B cell (primary cell): Measurements from ENCODE around the gene NIPAL1. TPM values are rescaled to one million over a fixed set of nuclear protein-coding genes. Genes with fewer than 3 reads are reported as not detected.

ENCODE experiments used
- ATAC-seq: fragments of 200-7000 bp; cut with Tn5 transposase; one replicate; pipeline ENCODE4 v1.10.0; 2021; ENCODE audit warnings: low read depth, mild to moderate bottlenecking, moderate number of reproducible peaks, moderate library complexity
- CTCF ChIA-PET: fragments of 350-600 bp; sonication (Branson Sonifier 250); formaldehyde crosslinking; loops from one replicate; lab custom pipeline; 2021; ENCODE audit warnings: antibody characterized with exemption, inconsistent platforms; lab: Charles Lee
- POLR2A ChIA-PET: fragments of 350-600 bp; sonication (Branson Sonifier 250); formaldehyde crosslinking; loops from one replicate; lab custom pipeline; 2021; ENCODE audit warnings: antibody characterized with exemption; lab: Charles Lee
- DNase-seq: peaks from one replicate; pipeline ENCODE4 v3.0.0; 2013
- H2AFZ ChIP-seq: 2 replicates; pipeline ENCODE4 v1.6.1; 2012; ENCODE audit warnings: mild to moderate bottlenecking, low read depth, low read length; ENCODE audit not compliant: insufficient read depth, poor library complexity, severe bottlenecking
- H3K27ac ChIP-seq, 2 donors: 1 replicate in 1 of 2; 2 replicates in 1 of 2; pipeline ENCODE4 v1.5.1; 2012 to 2013; ENCODE audit warnings: low read length in 2 of 2, mild to moderate bottlenecking in 2 of 2, moderate library complexity in 1 of 2
- H3K27me3 ChIP-seq, 4 experiments: fragments of 200-600 bp in 1 of 4; sonication (generic) in 1 of 4; replicated peaks in 1 of 4; 1 replicate in 2 of 4; 2 replicates in 2 of 4; pipeline versions ENCODE4 v1.6.1 to v1.7.0; 2013 to 2016; ENCODE audit warnings: low read length in 3 of 4, mild to moderate bottlenecking in 2 of 4, mixed read lengths in 1 of 4, moderate library complexity in 1 of 4; ENCODE audit not compliant: insufficient read depth in 4 of 4, control insufficient read depth in 3 of 4; ENCODE audit errors: control extremely low read depth in 1 of 4
- H3K36me3 ChIP-seq, 2 experiments: replicated peaks in 1 of 2; 1 replicate in 1 of 2; 2 replicates in 1 of 2; pipeline versions ENCODE4 v1.6.1 to v1.7.1; 2013; ENCODE audit warnings: low read length in 1 of 2; ENCODE audit not compliant: insufficient read depth in 2 of 2, control insufficient read depth in 1 of 2; ENCODE audit errors: control extremely low read depth in 1 of 2, extremely low read depth in 1 of 2
- H3K4me1 ChIP-seq, 2 donors: fragments of 200-600 bp in 1 of 2; sonication (generic) in 1 of 2; 1 replicate in 1 of 2; 2 replicates in 1 of 2; pipeline versions ENCODE4 v1.5.1 to v1.6.1; 2013 to 2017; ENCODE audit warnings: low read length in 2 of 2; ENCODE audit not compliant: control insufficient read depth in 2 of 2, insufficient read depth in 2 of 2
- H3K4me2 ChIP-seq: replicated peaks from 2 replicates; pipeline ENCODE3; 2012; ENCODE audit warnings: mild to moderate bottlenecking, low read depth, low read length; ENCODE audit not compliant: poor library complexity, severe bottlenecking
- H3K4me3 ChIP-seq, 5 experiments: fragments of 200-600 bp in 1 of 5; sonication (generic) in 1 of 5; 1 replicate in 3 of 5; 2 replicates in 2 of 5; pipeline versions ENCODE4 v1.5.1 to v1.7.0; 2011 to 2016; ENCODE audit warnings: low read length in 4 of 5, mild to moderate bottlenecking in 4 of 5, low read depth in 2 of 5, control low read depth in 1 of 5, moderate library complexity in 1 of 5; ENCODE audit not compliant: insufficient read depth in 1 of 5; ENCODE audit errors: control extremely low read depth in 1 of 5, extremely low read depth in 1 of 5
- H3K79me2 ChIP-seq: fragments of 200-600 bp; sonication (generic); one replicate; pipeline ENCODE4 v1.6.0; 2016; ENCODE audit warnings: low read length; ENCODE audit not compliant: control insufficient read depth, insufficient read depth
- H3K9ac ChIP-seq: fragments of 200-600 bp; sonication (generic); 2 replicates; pipeline ENCODE4 v1.6.1; 2017; ENCODE audit warnings: mild to moderate bottlenecking, low read length, moderate library complexity
- H3K9me3 ChIP-seq, 3 donors: one replicate each; pipeline versions ENCODE4 v1.6.1 to v1.7.1; 2013; ENCODE audit warnings: low read length in 2 of 3; ENCODE audit not compliant: control insufficient read depth in 2 of 3, insufficient read depth in 1 of 3; ENCODE audit errors: control extremely low read depth in 1 of 3
- H4K20me1 ChIP-seq: 2 replicates; pipeline ENCODE4 v1.6.0; 2012; ENCODE audit warnings: mild to moderate bottlenecking, low read length; ENCODE audit not compliant: insufficient read depth, control insufficient read depth, poor library complexity, severe bottlenecking
- H3K27ac Mint-ChIP-seq: one replicate; pipeline ENCODE4 v1.8.0; 2021; ENCODE audit warnings: mixed read lengths
- H3K27me3 Mint-ChIP-seq: one replicate; pipeline ENCODE4 v1.8.0; 2021; ENCODE audit warnings: mixed read lengths
- H3K4me1 Mint-ChIP-seq: one replicate; pipeline ENCODE4 v1.8.0; 2021; ENCODE audit warnings: mixed read lengths
- H3K4me3 Mint-ChIP-seq: one replicate; pipeline ENCODE4 v1.8.0; 2021; ENCODE audit warnings: mixed read lengths
- H3K9me3 Mint-ChIP-seq: one replicate; pipeline ENCODE4 v1.8.0; 2022; ENCODE audit warnings: mixed read lengths; ENCODE audit not compliant: insufficient read depth
- EZH2 ChIP-seq: IDR thresholded peaks from 2 replicates; pipeline ENCODE4 v1.6.1; 2012; ENCODE audit warnings: borderline replicate concordance, low read depth, mild to moderate bottlenecking, moderate library complexity, low read length; ENCODE audit not compliant: insufficient read depth, poor library complexity, severe bottlenecking
- WGBS: methylation state at CpG from one replicate; pipeline ENCODE4 v1.1.5; 2013; ENCODE audit warnings: missing lambda C conversion rate; ENCODE audit not compliant: insufficient coverage; 5-methylcytosine and 5-hydroxymethylcytosine counted together
- intact Hi-C: fragments of 100-400 bp; cut with micrococcal nuclease; formaldehyde crosslinking; loops from one replicate; pipeline ENCODE4 v1.10.0; 2022
- polyA plus RNA-seq: library from polyadenylated mRNA; depleted of rRNA; stranded (reverse); fragments of >200 nt; gene quantifications from 2 replicates; pipeline ENCODE4 v1.2.3, GENCODE V29; 2012
- total RNA-seq, 2 donors: library from RNA; stranded (reverse); fragments of 120-200 nt in 1 of 2; gene quantifications; 1 replicate in 1 of 2; 2 replicates in 1 of 2; pipeline versions ENCODE4 v1.2.3 to v1.2.4, GENCODE V29; 2013 to 2022
- TF ChIP-seq, protein P1 (sequence below): fragments of 200-600 bp; IDR thresholded peaks from one replicate; pipeline ENCODE4 v1.8.0; 2022; ENCODE audit warnings: antibody characterized with exemption, mild to moderate bottlenecking

Gene NIPAL1
- total and polyA plus RNA-seq, 2 donors (not counting 1 experiment from before 2014, with no cell fraction given) = 0.24 to 1.1 TPM

DNA sequence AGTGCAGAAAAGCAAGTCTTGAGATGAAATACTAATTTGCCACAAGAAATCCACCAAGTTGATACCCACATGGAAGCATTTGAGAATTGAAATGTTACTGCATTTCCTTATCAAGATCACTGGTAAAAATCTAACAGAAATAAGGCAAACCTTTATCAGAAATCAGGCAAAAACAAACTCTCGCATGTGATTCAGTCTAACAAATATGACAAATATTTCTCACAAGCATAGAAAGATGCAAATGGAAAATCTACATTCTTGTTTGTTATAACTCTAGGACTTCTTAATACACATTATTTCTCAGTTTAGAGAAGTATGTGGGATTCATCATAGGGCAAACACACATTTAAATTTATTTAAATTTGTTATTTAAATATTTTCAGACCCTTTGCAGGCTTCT lies 64.6 kb downstream of the NIPAL1 start:
- Histone ChIP-seq H4K20me1 (no peaks in the 10 kb centered on the region), H3K27ac (no peak overlapping the region), H3K36me3 (no peaks in the 10 kb centered on the region), H3K4me2 (no peak overlapping the region), H3K4me3 (no peak overlapping the region), H3K9me3 (peaks cover 0 to 1% (median 0%) of the 10 kb centered on the region in 3 donors), H3K4me1 (no peaks in the 10 kb centered on the region), H2AFZ (no peak overlapping the region), H3K9ac (no peak overlapping the region), H3K79me2 (no peaks in the 10 kb centered on the region), H3K27me3 (no peaks in the 10 kb centered on the region)
- ChIA-PET CTCF (interaction anchor here (1.0 kb wide), 1 partner anchor 77 kb away, joined by 3 read pairs; no protein-coding TSS in a partner anchor), POLR2A (no interaction called here)
- TF ChIP-seq, protein P1, sequence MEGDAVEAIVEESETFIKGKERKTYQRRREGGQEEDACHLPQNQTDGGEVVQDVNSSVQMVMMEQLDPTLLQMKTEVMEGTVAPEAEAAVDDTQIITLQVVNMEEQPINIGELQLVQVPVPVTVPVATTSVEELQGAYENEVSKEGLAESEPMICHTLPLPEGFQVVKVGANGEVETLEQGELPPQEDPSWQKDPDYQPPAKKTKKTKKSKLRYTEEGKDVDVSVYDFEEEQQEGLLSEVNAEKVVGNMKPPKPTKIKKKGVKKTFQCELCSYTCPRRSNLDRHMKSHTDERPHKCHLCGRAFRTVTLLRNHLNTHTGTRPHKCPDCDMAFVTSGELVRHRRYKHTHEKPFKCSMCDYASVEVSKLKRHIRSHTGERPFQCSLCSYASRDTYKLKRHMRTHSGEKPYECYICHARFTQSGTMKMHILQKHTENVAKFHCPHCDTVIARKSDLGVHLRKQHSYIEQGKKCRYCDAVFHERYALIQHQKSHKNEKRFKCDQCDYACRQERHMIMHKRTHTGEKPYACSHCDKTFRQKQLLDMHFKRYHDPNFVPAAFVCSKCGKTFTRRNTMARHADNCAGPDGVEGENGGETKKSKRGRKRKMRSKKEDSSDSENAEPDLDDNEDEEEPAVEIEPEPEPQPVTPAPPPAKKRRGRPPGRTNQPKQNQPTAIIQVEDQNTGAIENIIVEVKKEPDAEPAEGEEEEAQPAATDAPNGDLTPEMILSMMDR = no peak
- TF ChIP-seq EZH2 = no peak
- no CpG with 5 or more reads among the region's 1 CpG for WGBS
- ATAC-seq (no peak), DNase-seq (no peak)
- Mint-ChIP-seq H3K27ac (no peak overlapping the region), H3K4me3 (no peak overlapping the region), H3K9me3 (no peaks in the 10 kb centered on the region), H3K27me3 (peaks cover 18% of the 10 kb centered on the region), H3K4me1 (no peaks in the 10 kb centered on the region)
- intact Hi-C loops = no loop called here

DNA sequence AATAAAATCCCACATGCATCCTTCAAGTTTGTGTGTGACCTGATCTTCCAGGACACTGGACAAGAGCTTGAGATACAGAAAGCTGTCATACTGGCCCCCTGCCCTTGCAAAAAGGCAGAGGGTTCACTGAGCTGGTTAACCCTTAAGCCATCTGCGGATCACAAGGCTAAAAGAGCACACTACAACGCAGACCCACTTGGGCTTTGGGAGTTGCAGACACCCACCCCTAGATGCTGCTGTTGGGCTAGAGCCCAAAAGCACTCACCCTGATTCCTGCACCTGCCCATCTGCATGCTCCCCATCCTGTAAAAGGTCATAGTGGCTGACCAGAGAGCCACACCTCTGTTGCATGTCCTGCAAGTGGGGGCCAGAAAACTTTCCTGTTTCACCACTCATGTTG lies 66.4 kb downstream of the NIPAL1 start:
- H3K27ac Mint-ChIP-seq = no peak overlapping the region
- H3K4me1 Mint-ChIP-seq = no peaks in the 10 kb centered on the region
- no peaks in the 10 kb centered on the region for H3K4me1 ChIP-seq
- peaks cover 18% of the 10 kb centered on the region for H3K27me3 Mint-ChIP-seq
- no peak overlapping the region for H3K9ac ChIP-seq
- no peaks in the 10 kb centered on the region for H3K27me3 ChIP-seq
- H3K4me2 ChIP-seq = no peak overlapping the region
- 95% methylated on average over 2 of the region's 2 CpGs for WGBS
- ATAC-seq (no peak), DNase-seq (no peak)
- H3K36me3 ChIP-seq = no peaks in the 10 kb centered on the region
- POLR2A ChIA-PET = interaction anchor here (0.9 kb wide), 1 partner anchor 7 kb away, joined by 3 read pairs; no protein-coding TSS in a partner anchor
- peaks cover 0 to 1% (median 0%) of the 10 kb centered on the region in 3 donors for H3K9me3 ChIP-seq
- H3K27ac ChIP-seq = no peak overlapping the region
- no peak for TF ChIP-seq EZH2
- TF ChIP-seq, protein P1 = no peak
- intact Hi-C loops = no loop called here
- H2AFZ ChIP-seq = no peak overlapping the region
- no peak overlapping the region for H3K4me3 Mint-ChIP-seq
- H3K79me2 ChIP-seq = no peaks in the 10 kb centered on the region
- no peak overlapping the region for H3K4me3 ChIP-seq
- CTCF ChIA-PET = interaction anchor here (6.2 to 14.4 kb wide), 3 partner anchors 35 to 80 kb away, joined by 66 to 218 read pairs (median 74); no protein-coding TSS in a partner anchor
- no peaks in the 10 kb centered on the region for H4K20me1 ChIP-seq
- no peaks in the 10 kb centered on the region for H3K9me3 Mint-ChIP-seq
